GM18520 (cell line): Measurements from ENCODE around the gene DPP9.

Source experiments
- ATAC-seq: cut with Tn5 transposase; IDR thresholded peaks from one replicate; pipeline ENCODE4 v1.9.1; 2021; ENCODE audit not compliant: unreplicated experiment

The DPP9 gene

GRCh38 chr19:4710281-4710600, 13.4 kb downstream of the DPP9 start:
- ATAC-seq: no peak

GRCh38 chr19:4709440-4710280, 14.0 kb downstream of the DPP9 start:
- ATAC-seq: no peak

- ATAC-seq: no peak
Observed at GRCh38 chr19:4707956-4708650, 15.5 kb downstream of the DPP9 start.

DNA sequence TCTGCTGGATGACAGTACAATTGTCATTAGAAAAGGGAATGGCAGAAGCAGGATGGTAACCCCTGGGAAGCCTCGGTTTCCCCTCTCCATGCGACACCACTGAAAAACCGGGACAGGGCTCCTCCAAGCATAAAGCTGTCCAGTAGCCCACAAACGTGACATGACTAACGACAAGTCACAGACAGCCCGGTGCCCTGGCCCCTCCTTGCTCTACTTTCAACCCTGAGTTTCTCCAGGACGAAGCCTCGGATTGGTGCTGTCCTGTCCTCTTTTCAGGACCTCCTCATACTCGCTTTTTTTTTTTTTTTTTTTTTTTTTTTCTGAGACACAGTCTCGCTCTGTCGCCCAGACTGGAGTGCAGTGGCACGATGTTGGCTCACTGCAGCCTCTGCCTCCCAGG, 16.3 kb downstream of the DPP9 start:
- ATAC-seq: no peak

- no peak for ATAC-seq
Observed at GRCh38 chr19:4705413-4706131, 18.1 kb downstream of the DPP9 start.

DNA sequence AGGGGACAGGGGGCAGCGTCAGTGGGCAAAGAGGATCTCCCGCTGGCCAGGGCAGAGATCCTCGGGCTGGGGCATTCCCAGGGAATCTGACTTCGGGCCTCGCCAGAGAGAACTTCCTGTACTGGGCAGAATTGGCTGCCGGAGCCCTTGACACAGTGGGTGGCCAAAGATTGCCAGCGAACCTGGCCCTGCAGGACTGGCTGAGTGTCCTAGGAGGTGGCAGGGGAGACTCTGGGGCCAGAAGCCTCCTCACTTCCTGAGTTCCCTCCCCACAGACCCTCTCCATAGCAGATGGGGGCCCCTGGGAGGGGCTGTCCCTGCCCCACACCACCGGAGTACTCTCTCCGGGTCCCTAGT, 19.3 kb downstream of the DPP9 start:
- ATAC-seq: no peak

DNA sequence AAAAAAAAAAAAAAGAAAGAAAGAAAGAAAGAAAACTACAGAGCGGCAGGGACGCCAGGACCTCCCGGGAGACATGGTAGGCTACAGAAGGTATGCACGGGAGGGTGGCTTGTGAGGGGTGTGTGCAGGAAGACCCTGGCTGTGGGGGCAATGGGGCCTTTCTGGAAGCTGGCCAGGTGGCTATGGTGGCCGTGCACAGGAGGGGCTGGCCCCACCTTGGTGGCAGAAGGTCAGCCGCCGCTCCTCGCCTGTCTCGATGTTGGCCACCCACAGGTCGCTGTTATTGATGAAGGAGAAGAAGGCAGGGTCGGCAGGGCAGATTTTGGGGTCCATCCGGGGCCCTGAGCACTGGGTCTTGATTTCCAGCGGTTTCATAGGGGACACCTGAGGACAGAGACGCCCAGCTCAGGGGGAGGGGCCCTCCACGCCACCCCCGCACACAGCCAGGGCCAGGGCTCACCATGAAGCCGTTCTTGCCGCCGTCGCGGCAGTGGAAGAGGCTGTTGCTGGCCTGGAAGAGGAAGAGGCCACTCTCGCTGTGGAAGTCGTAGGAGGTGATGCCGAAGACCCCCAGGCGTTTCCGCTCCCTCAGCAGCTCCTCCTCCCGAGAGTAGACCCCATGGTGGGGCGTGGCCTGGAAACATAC, 19.8 kb downstream of the DPP9 start:
- ATAC-seq: no peak

DNA sequence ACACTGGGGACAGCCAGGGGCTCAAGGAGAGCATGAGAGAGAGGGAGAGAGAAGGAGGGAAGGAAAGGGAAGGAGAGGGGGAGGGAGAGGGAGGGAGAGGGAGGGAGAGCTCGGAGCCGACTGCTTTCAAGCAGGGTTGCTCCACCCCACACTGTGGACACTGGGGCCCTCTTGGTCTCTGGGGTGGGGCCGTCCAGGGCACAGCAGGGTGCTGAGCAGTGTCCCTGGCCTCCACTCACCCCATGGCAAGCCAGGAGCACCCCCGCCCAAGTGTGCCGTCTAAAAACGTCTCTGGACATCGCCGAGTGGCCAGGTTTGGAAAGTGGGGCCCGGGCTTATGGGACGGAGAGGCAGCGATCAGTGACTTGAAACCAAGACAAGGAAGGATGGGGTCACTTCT, 20.9 kb downstream of the DPP9 start:
- ATAC-seq: no peak

- ATAC-seq: no peak
Observed at GRCh38 chr19:4701557-4701956, 22.1 kb downstream of the DPP9 start.

- ATAC-seq: no peak
Observed at GRCh38 chr19:4700693-4700970, 23.0 kb downstream of the DPP9 start.

DNA sequence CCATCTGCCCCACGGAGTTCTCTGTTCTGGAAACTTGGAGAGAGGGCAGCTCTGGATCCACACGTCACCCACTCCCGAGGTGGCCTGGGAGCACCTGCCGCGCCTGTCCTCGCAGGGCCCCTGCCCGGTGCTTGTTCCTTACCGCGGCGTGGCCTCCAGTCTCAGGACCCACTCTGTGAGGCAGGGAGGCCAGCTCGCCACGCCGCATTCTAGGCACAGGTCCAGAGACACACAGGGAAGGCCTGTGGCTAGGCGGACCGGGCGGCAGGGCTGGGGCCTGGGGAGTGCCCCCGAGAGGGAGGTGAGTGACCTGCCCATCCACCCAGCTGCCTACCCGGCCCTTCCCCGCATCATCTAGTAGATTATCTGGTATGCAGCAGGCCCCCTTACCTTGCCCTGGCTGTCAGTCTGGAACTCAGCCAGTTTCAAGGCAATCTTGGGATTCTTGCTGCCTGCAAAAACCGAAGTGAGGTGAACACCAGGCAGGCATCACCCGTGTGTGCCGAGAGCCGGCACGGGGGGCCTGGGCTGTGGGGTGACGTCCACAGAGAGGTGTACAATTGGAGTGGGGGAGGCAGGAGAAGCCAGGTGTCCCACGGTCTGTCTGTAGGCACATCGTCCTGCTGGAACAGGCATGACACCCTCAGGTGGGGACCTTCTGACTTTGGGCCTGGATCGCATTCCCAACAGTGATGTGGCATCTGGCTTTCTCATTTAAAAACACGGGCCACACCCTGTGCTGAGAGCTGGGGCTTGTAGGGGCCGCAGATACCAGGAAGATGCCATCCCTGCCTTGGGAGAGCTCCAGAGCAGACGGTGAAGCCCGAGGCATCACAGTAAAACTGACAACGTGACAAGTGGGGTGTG, 23.6 kb downstream of the DPP9 start:
- ATAC-seq: no peak

- no peak for ATAC-seq
Observed at GRCh38 chr19:4697304-4697703, 26.3 kb downstream of the DPP9 start.

GRCh38 chr19:4695224-4695731, 28.4 kb downstream of the DPP9 start:
- no peak for ATAC-seq

GRCh38 chr19:4694211-4694987, 29.2 kb downstream of the DPP9 start:
- no peak for ATAC-seq

- ATAC-seq: no peak
Observed at GRCh38 chr19:4693471-4694121, 30.0 kb downstream of the DPP9 start.

GRCh38 chr19:4693078-4693350, 30.6 kb downstream of the DPP9 start:
- no peak for ATAC-seq

DNA sequence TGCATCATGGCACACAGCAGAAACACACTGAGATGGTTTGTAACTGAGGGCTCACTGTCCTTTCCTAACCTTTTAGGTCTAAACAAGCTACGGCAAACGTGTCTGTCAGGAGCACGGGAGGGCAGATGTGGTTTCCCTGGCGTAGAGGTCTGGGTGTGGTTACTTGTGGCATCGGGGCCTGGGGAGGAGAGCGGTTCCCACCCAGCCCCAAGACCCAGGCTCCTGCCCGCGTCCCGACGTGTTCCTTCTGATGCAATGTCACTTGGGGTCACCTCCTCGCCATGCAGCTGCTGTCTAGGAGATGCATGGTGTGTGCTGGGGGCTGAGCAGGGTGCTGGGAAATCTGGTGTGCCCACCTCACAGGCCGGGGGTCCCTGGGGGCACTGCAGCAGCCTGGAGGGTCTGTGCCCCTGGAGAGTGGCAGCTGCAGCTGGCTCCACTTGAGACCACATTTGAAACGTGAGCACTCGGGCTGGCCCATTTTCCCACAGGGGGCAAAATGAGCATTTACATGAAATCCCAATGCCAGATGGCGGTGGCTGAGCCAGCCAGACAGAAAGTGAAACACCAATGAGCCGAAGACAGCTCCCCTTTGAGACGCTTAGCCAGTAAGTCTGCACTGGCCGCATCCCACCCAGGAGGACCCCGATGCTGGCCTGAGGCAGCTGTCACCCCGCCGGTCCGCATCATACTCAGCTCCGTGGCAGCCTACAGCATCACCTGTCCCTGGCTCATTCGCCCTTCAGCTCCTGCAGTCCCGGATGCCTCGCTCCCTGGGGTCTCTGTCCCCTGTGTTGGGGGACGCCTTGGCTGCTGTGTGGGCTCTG, 31.2 kb downstream of the DPP9 start:
- ATAC-seq: no peak

DNA sequence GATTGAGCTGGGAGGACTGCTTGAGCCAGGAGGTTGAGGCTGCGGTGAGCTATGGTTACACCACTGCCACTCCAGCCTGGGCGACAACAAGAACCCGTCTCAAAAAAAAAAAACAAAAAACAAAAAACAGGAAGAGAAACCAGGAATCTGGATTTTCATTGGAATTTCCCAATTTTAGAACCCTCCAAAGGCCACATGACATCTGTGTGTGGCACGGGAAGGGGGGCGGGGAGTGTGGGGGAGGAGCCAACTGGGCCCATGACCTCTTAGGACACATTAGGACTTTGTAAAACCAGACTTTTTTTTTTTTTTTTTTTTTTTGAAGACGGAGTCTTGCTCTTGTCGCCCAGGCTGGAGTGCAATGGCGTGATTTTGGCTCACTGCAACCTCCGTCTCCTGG, 32.3 kb downstream of the DPP9 start:
- ATAC-seq: no peak

GRCh38 chr19:4690361-4690760, 33.3 kb downstream of the DPP9 start:
- ATAC-seq: no peak
